ENCODE results near the gene HMGB4.

Gene HMGB4

GRCh38 chr1:33849211-33849610 is 14.7 kb upstream of the HMGB4 start:
- no peak for DNase-seq

- no peak for DNase-seq
These were observed 13.4 kb upstream of the HMGB4 start for GRCh38 chr1:33850481-33850880.

- DNase-seq, result no peak
These were observed 11.2 kb upstream of the HMGB4 start for GRCh38 chr1:33852711-33853110.

- no peak for DNase-seq
These were observed 10.4 kb upstream of the HMGB4 start for GRCh38 chr1:33853431-33853830.

- no peak for DNase-seq
These were observed 9.8 kb upstream of the HMGB4 start for GRCh38 chr1:33854091-33854490.

GRCh38 chr1:33860671-33861070 is 3.2 kb upstream of the HMGB4 start:
- no peak for DNase-seq

GRCh38 chr1:33864460-33865389 is 846 bp downstream of the HMGB4 start:
- no peak for DNase-seq

GRCh38 chr1:33866281-33866680 is 2.4 kb downstream of the HMGB4 start:
- DNase-seq, result no peak

- DNase-seq, result no peak
These were observed 3.8 kb downstream of the HMGB4 start for GRCh38 chr1:33867684-33868083.

GRCh38 chr1:33872275-33872674 is 8.4 kb downstream of the HMGB4 start:
- no peak for DNase-seq

GRCh38 chr1:33872683-33873082 is 8.8 kb downstream of the HMGB4 start:
- DNase-seq, result no peak

- no peak for DNase-seq
These were observed 10.8 kb downstream of the HMGB4 start for GRCh38 chr1:33874636-33875035.

- no peak for DNase-seq
These were observed 12.0 kb downstream of the HMGB4 start for GRCh38 chr1:33875862-33876261.

- DNase-seq, result no peak
These were observed 13.2 kb downstream of the HMGB4 start for GRCh38 chr1:33876970-33877650.

GRCh38 chr1:33878392-33878791 is 14.5 kb downstream of the HMGB4 start:
- DNase-seq, result no peak

GRCh38 chr1:33880305-33880704 is 16.4 kb downstream of the HMGB4 start:
- no peak for DNase-seq

GRCh38 chr1:33886496-33886895 is 22.6 kb downstream of the HMGB4 start:
- no peak for DNase-seq

- no peak for DNase-seq
These were observed 29.4 kb downstream of the HMGB4 start for GRCh38 chr1:33893147-33893830.

GRCh38 chr1:33895396-33895795 is 31.5 kb downstream of the HMGB4 start:
- no peak for DNase-seq

- no peak for DNase-seq
These were observed 32.1 kb downstream of the HMGB4 start for GRCh38 chr1:33895976-33896375.

GRCh38 chr1:33897092-33897725 is 33.3 kb downstream of the HMGB4 start:
- DNase-seq, result no peak

- DNase-seq, result no peak
These were observed 34.5 kb downstream of the HMGB4 start for GRCh38 chr1:33898406-33898805.

- DNase-seq, result no peak
These were observed 35.0 kb downstream of the HMGB4 start for GRCh38 chr1:33898881-33899280.
